ENCODE results near the gene OTOS. TPM values are rescaled to one million over a fixed set of nuclear protein-coding genes. Genes with fewer than 3 reads are reported as not detected.
A peak's percentile ranks its signal among the peaks of the same experiment; 100 is the strongest.

OTOS gene
- total and polyA plus RNA-seq, 2 of the 13 experiments (the other 11 are each of a cell fraction or from before 2014, with no cell fraction given), result not detected

- peak; percentile 76; the same call in 1 of the 2 replicates for TF ChIP-seq KDM5B (CRISPR knock-in tag; IDR thresholded peaks at IDR 0.05; ENCODE audit: borderline replicate concordance)
- TF ChIP-seq PRPF4 (IDR thresholded peaks at IDR 0.05; ENCODE audit: low read depth, low read length, poor library complexity, severe bottlenecking), result no peak
- TF ChIP-seq ZNF468 (CRISPR knock-in tag; IDR thresholded peaks at IDR 0.05), result no peak; the same call in 1 of the 2 replicates
- TF ChIP-seq, protein P1, sequence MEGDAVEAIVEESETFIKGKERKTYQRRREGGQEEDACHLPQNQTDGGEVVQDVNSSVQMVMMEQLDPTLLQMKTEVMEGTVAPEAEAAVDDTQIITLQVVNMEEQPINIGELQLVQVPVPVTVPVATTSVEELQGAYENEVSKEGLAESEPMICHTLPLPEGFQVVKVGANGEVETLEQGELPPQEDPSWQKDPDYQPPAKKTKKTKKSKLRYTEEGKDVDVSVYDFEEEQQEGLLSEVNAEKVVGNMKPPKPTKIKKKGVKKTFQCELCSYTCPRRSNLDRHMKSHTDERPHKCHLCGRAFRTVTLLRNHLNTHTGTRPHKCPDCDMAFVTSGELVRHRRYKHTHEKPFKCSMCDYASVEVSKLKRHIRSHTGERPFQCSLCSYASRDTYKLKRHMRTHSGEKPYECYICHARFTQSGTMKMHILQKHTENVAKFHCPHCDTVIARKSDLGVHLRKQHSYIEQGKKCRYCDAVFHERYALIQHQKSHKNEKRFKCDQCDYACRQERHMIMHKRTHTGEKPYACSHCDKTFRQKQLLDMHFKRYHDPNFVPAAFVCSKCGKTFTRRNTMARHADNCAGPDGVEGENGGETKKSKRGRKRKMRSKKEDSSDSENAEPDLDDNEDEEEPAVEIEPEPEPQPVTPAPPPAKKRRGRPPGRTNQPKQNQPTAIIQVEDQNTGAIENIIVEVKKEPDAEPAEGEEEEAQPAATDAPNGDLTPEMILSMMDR (CRISPR knock-in tag; IDR thresholded peaks at IDR 0.05), result peak; percentile 37
- TF ChIP-seq, protein P2, sequence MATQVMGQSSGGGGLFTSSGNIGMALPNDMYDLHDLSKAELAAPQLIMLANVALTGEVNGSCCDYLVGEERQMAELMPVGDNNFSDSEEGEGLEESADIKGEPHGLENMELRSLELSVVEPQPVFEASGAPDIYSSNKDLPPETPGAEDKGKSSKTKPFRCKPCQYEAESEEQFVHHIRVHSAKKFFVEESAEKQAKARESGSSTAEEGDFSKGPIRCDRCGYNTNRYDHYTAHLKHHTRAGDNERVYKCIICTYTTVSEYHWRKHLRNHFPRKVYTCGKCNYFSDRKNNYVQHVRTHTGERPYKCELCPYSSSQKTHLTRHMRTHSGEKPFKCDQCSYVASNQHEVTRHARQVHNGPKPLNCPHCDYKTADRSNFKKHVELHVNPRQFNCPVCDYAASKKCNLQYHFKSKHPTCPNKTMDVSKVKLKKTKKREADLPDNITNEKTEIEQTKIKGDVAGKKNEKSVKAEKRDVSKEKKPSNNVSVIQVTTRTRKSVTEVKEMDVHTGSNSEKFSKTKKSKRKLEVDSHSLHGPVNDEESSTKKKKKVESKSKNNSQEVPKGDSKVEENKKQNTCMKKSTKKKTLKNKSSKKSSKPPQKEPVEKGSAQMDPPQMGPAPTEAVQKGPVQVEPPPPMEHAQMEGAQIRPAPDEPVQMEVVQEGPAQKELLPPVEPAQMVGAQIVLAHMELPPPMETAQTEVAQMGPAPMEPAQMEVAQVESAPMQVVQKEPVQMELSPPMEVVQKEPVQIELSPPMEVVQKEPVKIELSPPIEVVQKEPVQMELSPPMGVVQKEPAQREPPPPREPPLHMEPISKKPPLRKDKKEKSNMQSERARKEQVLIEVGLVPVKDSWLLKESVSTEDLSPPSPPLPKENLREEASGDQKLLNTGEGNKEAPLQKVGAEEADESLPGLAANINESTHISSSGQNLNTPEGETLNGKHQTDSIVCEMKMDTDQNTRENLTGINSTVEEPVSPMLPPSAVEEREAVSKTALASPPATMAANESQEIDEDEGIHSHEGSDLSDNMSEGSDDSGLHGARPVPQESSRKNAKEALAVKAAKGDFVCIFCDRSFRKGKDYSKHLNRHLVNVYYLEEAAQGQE (IDR thresholded peaks at IDR 0.05; ENCODE audit: borderline replicate concordance in 1 of 2, low read depth in 1 of 2, low read length in 2 of 2), result no peak; a peak in 1 of 4 replicates
- peak; percentile 98 for TF ChIP-seq GABPA (IDR thresholded peaks at IDR 0.05; ENCODE audit: low read depth, low read length)
- TF ChIP-seq GABPA (CRISPR knock-in tag; IDR thresholded peaks at IDR 0.05; ENCODE audit: low read depth), result peak; percentile 91
- TF ChIP-seq TBL1XR1 (IDR thresholded peaks at IDR 0.05; ENCODE audit: borderline replicate concordance, low read length, partially characterized antibody), result no peak
- no peak for TF ChIP-seq SOX13 (IDR thresholded peaks at IDR 0.05)
- TF ChIP-seq SOX13 (CRISPR knock-in tag; conservative IDR thresholded peaks at IDR 0.05 in 1 of 2, IDR thresholded peaks at IDR 0.05 in 1 of 2), result peak in 1 of 2 experiments; percentile 21; a peak in 2 of 4 replicates
- TF ChIP-seq MYNN (CRISPR knock-in tag; IDR thresholded peaks at IDR 0.05; ENCODE audit: low read depth), result no peak
- TF ChIP-seq, protein P3, sequence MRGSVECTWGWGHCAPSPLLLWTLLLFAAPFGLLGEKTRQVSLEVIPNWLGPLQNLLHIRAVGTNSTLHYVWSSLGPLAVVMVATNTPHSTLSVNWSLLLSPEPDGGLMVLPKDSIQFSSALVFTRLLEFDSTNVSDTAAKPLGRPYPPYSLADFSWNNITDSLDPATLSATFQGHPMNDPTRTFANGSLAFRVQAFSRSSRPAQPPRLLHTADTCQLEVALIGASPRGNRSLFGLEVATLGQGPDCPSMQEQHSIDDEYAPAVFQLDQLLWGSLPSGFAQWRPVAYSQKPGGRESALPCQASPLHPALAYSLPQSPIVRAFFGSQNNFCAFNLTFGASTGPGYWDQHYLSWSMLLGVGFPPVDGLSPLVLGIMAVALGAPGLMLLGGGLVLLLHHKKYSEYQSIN (CRISPR knock-in tag; IDR thresholded peaks at IDR 0.05; ENCODE audit: borderline replicate concordance), result no peak
- TF ChIP-seq HOMEZ (CRISPR knock-in tag; IDR thresholded peaks at IDR 0.05; ENCODE audit: low read depth), result no peak
- TF ChIP-seq CEBPZ (IDR thresholded peaks at IDR 0.05; ENCODE audit: low read length), result no peak
- no peak; the same call in 1 of the 2 replicates for TF ChIP-seq ZNF224 (CRISPR knock-in tag; IDR thresholded peaks at IDR 0.05)
- no peak; the same call in 1 of the 2 replicates for TF ChIP-seq SP2 (CRISPR knock-in tag; IDR thresholded peaks at IDR 0.05)
- TF ChIP-seq SRY (CRISPR knock-in tag; IDR thresholded peaks at IDR 0.05), result peak; percentile 41; the same call in 1 of the 2 replicates
Measured at GRCh38 chr2:240136013-240136670, 4.3 kb downstream of the OTOS start, which contains the start of gene COPS9 (continued).
